ENCODE measurements around the gene SPAG8. TPM values are rescaled to one million over a fixed set of nuclear protein-coding genes. Genes with fewer than 3 reads are reported as not detected.

The SPAG8 gene
- total and polyA plus RNA-seq, 9 of the 15 experiments (the other 6 are each of a cell fraction or from before 2014, with no cell fraction given) = 0.03 to 0.47 (median 0.21) TPM

DNA sequence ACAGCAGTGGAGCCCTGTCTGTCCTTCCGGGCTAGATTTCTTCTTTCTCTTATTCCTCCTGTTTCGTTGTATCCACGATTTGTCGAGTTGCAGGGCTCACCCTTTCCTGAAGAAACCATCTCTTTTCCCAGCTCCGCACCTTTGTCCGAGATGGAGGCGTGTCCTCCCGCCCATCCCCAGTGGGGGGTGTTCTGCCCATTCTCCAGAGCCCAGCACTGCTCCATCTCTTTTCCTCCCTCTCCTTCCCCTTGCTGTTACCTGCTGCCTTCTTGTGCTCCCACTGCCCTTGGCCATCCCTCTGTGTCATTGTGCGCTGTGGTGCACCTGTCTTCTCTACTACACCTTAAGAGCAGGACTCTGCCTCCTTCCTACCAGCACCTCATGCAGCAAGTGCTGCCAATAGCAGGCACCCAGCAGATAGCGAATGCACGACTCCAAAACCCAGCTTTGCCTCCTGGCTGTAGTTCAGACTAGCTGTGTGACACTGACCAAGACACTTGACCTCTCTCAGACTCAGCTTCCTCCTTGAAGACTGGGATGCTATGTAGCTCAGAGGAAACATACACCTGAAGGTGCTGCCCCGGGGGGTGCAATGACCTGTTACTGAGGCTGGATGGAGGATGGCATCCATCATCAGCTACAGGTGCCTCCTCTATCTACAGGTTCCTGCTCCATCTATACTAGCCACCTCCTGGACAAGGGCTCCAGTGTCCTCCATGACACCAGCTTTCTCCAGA, 49.3 kb upstream of the SPAG8 start:
- H3K27me3 ChIP-seq (ENCODE audit: control insufficient read depth in 2 of 2, insufficient read depth in 2 of 2, low read length in 2 of 2) = peaks cover 14 to 73% of the 10 kb centered on the region in 2 experiments
- H3K9me1 ChIP-seq (ENCODE audit: control insufficient read depth, insufficient read depth, low read length) = no peaks in the 10 kb centered on the region
- H3K9me3 ChIP-seq (replicated peaks; ENCODE audit: control insufficient read depth, insufficient read depth, low read depth, low read length) = no peaks in the 10 kb centered on the region
- no peaks in the 10 kb centered on the region for H3K4me1 ChIP-seq (replicated peaks in 1 of 2; ENCODE audit: control insufficient read depth in 2 of 2, insufficient read depth in 2 of 2, low read length in 2 of 2)
- in situ Hi-C loops (cut with MboI) = no loop called here
- POLR2A ChIA-PET = interaction anchor here (1.1 kb wide), 2 partner anchors 9 to 19 kb away, joined by 3 read pairs; no protein-coding TSS in a partner anchor
- H3K79me2 ChIP-seq (ENCODE audit: control insufficient read depth, insufficient read depth, low read length) = no peaks in the 10 kb centered on the region
- intact Hi-C loops (cut with micrococcal nuclease) = no loop called here
- no peaks in the 10 kb centered on the region for H3K36me3 ChIP-seq (ENCODE audit: control insufficient read depth, insufficient read depth, low read length)
- no peak overlapping the region for H3K4me3 ChIP-seq
- CTCF ChIA-PET (ENCODE audit: low intra/inter-chr PET ratio) = no interaction called here
- H4K20me1 ChIP-seq (replicated peaks; ENCODE audit: control insufficient read depth, insufficient read depth, low read length) = no peaks in the 10 kb centered on the region
- no TSS peak for BruUV-seq (replicated peaks)
- DNase-seq (ENCODE audit: extremely low read depth in 1 of 4, low spot score in 3 of 4) (no peak), ATAC-seq (no peak), FAIRE-seq (no peak)
- 2% methylated on average over 11 of the region's 12 CpGs for WGBS (ENCODE audit: insufficient coverage, low coverage, missing lambda C conversion rate)
- no peak overlapping the region for H2AFZ ChIP-seq (ENCODE audit: low read depth, low read length)
- TF ChIP-seq NFE2 (IDR thresholded peaks at IDR 0.05; ENCODE audit: low read depth) (no peak), LARP7 (IDR thresholded peaks at IDR 0.05) (no peak), MCM7 (IDR thresholded peaks at IDR 0.05) (no peak), ZNF583 (CRISPR knock-in tag; IDR thresholded peaks at IDR 0.05) (no peak), CBX2 (IDR thresholded peaks at IDR 0.05; ENCODE audit: insufficient read depth, low read length, poor library complexity, severe bottlenecking) (no peak), ZNF584 (CRISPR knock-in tag; IDR thresholded peaks at IDR 0.05; ENCODE audit: low read depth) (no peak), ZNF444 (CRISPR knock-in tag; IDR thresholded peaks at IDR 0.05) (no peak), ELF4 (CRISPR knock-in tag; IDR thresholded peaks at IDR 0.05) (no peak), ZNF140 (CRISPR knock-in tag; IDR thresholded peaks at IDR 0.05) (no peak), ZNF586 (CRISPR knock-in tag; conservative IDR thresholded peaks at IDR 0.05) (no peak)
- TF ChIP-seq, protein P1, sequence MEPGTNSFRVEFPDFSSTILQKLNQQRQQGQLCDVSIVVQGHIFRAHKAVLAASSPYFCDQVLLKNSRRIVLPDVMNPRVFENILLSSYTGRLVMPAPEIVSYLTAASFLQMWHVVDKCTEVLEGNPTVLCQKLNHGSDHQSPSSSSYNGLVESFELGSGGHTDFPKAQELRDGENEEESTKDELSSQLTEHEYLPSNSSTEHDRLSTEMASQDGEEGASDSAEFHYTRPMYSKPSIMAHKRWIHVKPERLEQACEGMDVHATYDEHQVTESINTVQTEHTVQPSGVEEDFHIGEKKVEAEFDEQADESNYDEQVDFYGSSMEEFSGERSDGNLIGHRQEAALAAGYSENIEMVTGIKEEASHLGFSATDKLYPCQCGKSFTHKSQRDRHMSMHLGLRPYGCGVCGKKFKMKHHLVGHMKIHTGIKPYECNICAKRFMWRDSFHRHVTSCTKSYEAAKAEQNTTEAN (CRISPR knock-in tag; IDR thresholded peaks at IDR 0.05) = no peak
- TF ChIP-seq, protein P2, sequence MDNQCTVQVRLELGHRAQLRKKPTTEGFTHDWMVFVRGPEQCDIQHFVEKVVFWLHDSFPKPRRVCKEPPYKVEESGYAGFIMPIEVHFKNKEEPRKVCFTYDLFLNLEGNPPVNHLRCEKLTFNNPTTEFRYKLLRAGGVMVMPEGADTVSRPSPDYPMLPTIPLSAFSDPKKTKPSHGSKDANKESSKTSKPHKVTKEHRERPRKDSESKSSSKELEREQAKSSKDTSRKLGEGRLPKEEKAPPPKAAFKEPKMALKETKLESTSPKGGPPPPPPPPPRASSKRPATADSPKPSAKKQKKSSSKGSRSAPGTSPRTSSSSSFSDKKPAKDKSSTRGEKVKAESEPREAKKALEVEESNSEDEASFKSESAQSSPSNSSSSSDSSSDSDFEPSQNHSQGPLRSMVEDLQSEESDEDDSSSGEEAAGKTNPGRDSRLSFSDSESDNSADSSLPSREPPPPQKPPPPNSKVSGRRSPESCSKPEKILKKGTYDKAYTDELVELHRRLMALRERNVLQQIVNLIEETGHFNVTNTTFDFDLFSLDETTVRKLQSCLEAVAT (IDR thresholded peaks at IDR 0.05) = no peak
- TF ChIP-seq, protein P3, sequence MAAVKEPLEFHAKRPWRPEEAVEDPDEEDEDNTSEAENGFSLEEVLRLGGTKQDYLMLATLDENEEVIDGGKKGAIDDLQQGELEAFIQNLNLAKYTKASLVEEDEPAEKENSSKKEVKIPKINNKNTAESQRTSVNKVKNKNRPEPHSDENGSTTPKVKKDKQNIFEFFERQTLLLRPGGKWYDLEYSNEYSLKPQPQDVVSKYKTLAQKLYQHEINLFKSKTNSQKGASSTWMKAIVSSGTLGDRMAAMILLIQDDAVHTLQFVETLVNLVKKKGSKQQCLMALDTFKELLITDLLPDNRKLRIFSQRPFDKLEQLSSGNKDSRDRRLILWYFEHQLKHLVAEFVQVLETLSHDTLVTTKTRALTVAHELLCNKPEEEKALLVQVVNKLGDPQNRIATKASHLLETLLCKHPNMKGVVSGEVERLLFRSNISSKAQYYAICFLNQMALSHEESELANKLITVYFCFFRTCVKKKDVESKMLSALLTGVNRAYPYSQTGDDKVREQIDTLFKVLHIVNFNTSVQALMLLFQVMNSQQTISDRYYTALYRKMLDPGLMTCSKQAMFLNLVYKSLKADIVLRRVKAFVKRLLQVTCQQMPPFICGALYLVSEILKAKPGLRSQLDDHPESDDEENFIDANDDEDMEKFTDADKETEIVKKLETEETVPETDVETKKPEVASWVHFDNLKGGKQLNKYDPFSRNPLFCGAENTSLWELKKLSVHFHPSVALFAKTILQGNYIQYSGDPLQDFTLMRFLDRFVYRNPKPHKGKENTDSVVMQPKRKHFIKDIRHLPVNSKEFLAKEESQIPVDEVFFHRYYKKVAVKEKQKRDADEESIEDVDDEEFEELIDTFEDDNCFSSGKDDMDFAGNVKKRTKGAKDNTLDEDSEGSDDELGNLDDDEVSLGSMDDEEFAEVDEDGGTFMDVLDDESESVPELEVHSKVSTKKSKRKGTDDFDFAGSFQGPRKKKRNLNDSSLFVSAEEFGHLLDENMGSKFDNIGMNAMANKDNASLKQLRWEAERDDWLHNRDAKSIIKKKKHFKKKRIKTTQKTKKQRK (IDR thresholded peaks at IDR 0.05; ENCODE audit: borderline replicate concordance, low read depth, low read length) = no peak
- TF ChIP-seq, protein P4, sequence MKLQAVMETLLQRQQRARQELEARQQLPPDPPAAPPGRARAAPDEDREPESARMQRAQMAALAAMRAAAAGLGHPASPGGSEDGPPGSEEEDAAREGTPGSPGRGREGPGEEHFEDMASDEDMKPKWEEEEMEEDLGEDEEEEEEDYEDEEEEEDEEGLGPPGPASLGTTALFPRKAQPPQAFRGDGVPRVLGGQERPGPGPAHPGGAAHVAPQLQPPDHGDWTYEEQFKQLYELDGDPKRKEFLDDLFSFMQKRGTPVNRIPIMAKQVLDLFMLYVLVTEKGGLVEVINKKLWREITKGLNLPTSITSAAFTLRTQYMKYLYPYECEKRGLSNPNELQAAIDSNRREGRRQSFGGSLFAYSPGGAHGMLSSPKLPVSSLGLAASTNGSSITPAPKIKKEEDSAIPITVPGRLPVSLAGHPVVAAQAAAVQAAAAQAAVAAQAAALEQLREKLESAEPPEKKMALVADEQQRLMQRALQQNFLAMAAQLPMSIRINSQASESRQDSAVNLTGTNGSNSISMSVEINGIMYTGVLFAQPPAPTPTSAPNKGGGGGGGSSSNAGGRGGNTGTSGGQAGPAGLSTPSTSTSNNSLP (IDR thresholded peaks at IDR 0.05; ENCODE audit: borderline replicate concordance, low read depth, low read length) = no peak
- H3K9ac ChIP-seq (ENCODE audit: insufficient read depth in 1 of 2, low read depth in 2 of 2, low read length in 2 of 2) = no peak overlapping the region
- no peak overlapping the region for H3K27ac ChIP-seq (ENCODE audit: extremely low read depth, low read depth, low read length)
- no peak overlapping the region for H3K4me2 ChIP-seq (ENCODE audit: insufficient read depth, low read length)

Data from K562 (cell line).